ENCODE data around the gene SEMA5A.
"Not testable (repeated sequence)": the region's sequence is repeated elsewhere in the genome, so short reads cannot be mapped to it uniquely, and the experiment has no call there.

Gene SEMA5A

GRCh38 chr5:9356351-9356825, 189.5 kb downstream of the SEMA5A start:
- Histone ChIP-seq H3K79me2 (no peaks in the 10 kb centered on the region), H3K27ac (no peak overlapping the region), H3K4me1 (no peaks in the 10 kb centered on the region), H3K9ac (no peak overlapping the region), H3K27me3 (ENCODE audit: control insufficient read depth, insufficient read depth, low read length) (no peaks in the 10 kb centered on the region), H2AFZ (no peak overlapping the region), H3K9me3 (ENCODE audit: control insufficient read depth, low read length) (no peaks in the 10 kb centered on the region), H3K36me3 (ENCODE audit: control insufficient read depth, insufficient read depth, low read length) (no peaks in the 10 kb centered on the region), H3K4me2 (ENCODE audit: low read length) (no peak overlapping the region), H3K4me3 (ENCODE audit: low read depth, low read length) (no peak overlapping the region)
- TF ChIP-seq, protein P1, sequence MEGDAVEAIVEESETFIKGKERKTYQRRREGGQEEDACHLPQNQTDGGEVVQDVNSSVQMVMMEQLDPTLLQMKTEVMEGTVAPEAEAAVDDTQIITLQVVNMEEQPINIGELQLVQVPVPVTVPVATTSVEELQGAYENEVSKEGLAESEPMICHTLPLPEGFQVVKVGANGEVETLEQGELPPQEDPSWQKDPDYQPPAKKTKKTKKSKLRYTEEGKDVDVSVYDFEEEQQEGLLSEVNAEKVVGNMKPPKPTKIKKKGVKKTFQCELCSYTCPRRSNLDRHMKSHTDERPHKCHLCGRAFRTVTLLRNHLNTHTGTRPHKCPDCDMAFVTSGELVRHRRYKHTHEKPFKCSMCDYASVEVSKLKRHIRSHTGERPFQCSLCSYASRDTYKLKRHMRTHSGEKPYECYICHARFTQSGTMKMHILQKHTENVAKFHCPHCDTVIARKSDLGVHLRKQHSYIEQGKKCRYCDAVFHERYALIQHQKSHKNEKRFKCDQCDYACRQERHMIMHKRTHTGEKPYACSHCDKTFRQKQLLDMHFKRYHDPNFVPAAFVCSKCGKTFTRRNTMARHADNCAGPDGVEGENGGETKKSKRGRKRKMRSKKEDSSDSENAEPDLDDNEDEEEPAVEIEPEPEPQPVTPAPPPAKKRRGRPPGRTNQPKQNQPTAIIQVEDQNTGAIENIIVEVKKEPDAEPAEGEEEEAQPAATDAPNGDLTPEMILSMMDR (IDR thresholded peaks at IDR 0.05): no peak

GRCh38 chr5:9354336-9355081, 191.4 kb downstream of the SEMA5A start:
- Histone ChIP-seq H3K9ac (no peak overlapping the region), H3K27ac (no peak overlapping the region), H2AFZ (no peak overlapping the region), H3K9me3 (ENCODE audit: control insufficient read depth, low read length) (no peaks in the 10 kb centered on the region), H3K4me2 (ENCODE audit: low read length) (no peak overlapping the region), H3K4me3 (ENCODE audit: low read depth, low read length) (no peak overlapping the region), H3K36me3 (ENCODE audit: control insufficient read depth, insufficient read depth, low read length) (no peaks in the 10 kb centered on the region), H3K79me2 (no peaks in the 10 kb centered on the region), H3K27me3 (ENCODE audit: control insufficient read depth, insufficient read depth, low read length) (no peaks in the 10 kb centered on the region), H3K4me1 (no peaks in the 10 kb centered on the region)
- TF ChIP-seq, protein P1 (IDR thresholded peaks at IDR 0.05): no peak

DNA sequence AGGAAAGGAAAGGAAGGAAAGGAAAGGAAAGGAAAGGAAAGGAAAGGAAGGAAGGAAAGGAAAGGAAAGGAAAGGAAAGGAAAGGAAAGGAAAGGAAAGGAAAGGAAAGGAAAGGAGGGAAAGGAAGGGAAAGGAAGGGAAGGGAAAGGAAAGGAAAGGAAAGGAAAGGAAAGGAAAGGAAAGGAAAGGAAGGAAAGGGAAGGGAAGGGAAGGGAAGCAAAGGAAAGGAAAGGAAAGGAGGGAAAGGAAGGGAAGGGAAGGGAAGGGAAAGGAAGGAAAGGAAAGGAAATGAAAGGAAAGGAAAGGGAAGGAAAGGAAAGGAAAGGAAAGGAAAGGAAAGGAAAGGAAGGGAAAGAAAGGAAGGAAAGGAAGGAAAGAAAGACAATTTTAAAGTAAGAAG, 192.8 kb downstream of the SEMA5A start:
- not testable (repeated sequence) for H3K79me2 ChIP-seq; H3K4me2 ChIP-seq (ENCODE audit: low read length); H3K36me3 ChIP-seq (ENCODE audit: control insufficient read depth, insufficient read depth, low read length); H3K27me3 ChIP-seq (ENCODE audit: control insufficient read depth, insufficient read depth, low read length); H3K9me3 ChIP-seq (ENCODE audit: control insufficient read depth, low read length); H2AFZ ChIP-seq; H3K4me3 ChIP-seq (ENCODE audit: low read depth, low read length); H3K9ac ChIP-seq; H3K27ac ChIP-seq; H3K4me1 ChIP-seq

GRCh38 chr5:9351546-9351945, 194.3 kb downstream of the SEMA5A start:
- no peak overlapping the region for H3K9ac ChIP-seq
- no peak overlapping the region for H3K4me3 ChIP-seq (ENCODE audit: low read depth, low read length)
- no peaks in the 10 kb centered on the region for H3K79me2 ChIP-seq
- H3K27ac ChIP-seq: no peak overlapping the region
- no peaks in the 10 kb centered on the region for H3K27me3 ChIP-seq (ENCODE audit: control insufficient read depth, insufficient read depth, low read length)
- H3K9me3 ChIP-seq (ENCODE audit: control insufficient read depth, low read length): no peaks in the 10 kb centered on the region
- H3K4me2 ChIP-seq (ENCODE audit: low read length): no peak overlapping the region
- no peak overlapping the region for H2AFZ ChIP-seq
- no peaks in the 10 kb centered on the region for H3K4me1 ChIP-seq
- TF ChIP-seq, protein P1 (IDR thresholded peaks at IDR 0.05): no peak
- H3K36me3 ChIP-seq (ENCODE audit: control insufficient read depth, insufficient read depth, low read length): no peaks in the 10 kb centered on the region

DNA sequence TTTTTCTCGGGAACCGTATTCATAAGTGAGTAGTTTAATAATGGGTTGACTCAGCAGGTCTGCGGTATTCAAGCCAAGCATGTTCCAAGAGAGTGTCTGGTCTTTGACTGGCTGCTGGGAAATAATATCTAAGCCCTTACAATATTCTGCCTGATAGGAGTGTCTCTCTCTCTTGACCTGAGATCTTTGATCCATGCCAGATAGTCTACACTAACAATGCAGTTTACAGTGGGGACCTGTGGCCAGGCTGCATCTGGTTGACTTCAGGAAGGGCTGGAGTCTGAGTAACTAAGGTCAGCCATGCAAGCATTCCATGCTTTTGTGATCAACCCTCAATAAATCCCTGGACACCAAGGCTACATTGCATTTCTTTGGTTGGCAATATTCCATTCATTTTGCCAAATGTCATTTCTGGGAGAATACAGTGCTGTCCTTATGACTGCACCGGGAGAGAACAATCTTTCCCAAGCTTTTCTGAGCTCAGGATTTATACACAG, 195.5 kb downstream of the SEMA5A start:
- TF ChIP-seq, protein P1 (IDR thresholded peaks at IDR 0.05): no peak
- no peaks in the 10 kb centered on the region for H3K4me1 ChIP-seq
- no peaks in the 10 kb centered on the region for H3K79me2 ChIP-seq
- no peaks in the 10 kb centered on the region for H3K9me3 ChIP-seq (ENCODE audit: control insufficient read depth, low read length)
- no peaks in the 10 kb centered on the region for H3K36me3 ChIP-seq (ENCODE audit: control insufficient read depth, insufficient read depth, low read length)
- no peak overlapping the region for H3K4me3 ChIP-seq (ENCODE audit: low read depth, low read length)
- no peak overlapping the region for H3K27ac ChIP-seq
- H3K9ac ChIP-seq: no peak overlapping the region
- no peaks in the 10 kb centered on the region for H3K27me3 ChIP-seq (ENCODE audit: control insufficient read depth, insufficient read depth, low read length)
- H2AFZ ChIP-seq: no peak overlapping the region
- no peak overlapping the region for H3K4me2 ChIP-seq (ENCODE audit: low read length)
